ENCODE data around the gene UBE2B. TPM values are rescaled to one million over a fixed set of nuclear protein-coding genes. Genes with fewer than 3 reads are reported as not detected.
"Not testable (repeated sequence)": the region's sequence is repeated elsewhere in the genome, so short reads cannot be mapped to it uniquely, and the experiment has no call there.

Gene UBE2B
- total RNA-seq, 1 experiment from 2014 or later = 97.8 TPM

- ATAC-seq (no peak), DNase-seq (ENCODE audit: low read depth, low spot score) (no peak)
- H3K27me3 ChIP-seq (ENCODE audit: control insufficient read depth, insufficient read depth, low read length) = no peaks in the 10 kb centered on the region
- ChIA-PET CTCF (no interaction called here), POLR2A (no interaction called here)
- intact Hi-C loops (cut with micrococcal nuclease; ENCODE audit: unreplicated experiment) = no loop called here
- in situ Hi-C loops (cut with HindIII; ENCODE audit: low pct_unique_long_range_greater_than_20kb, low sequenced_read_pairs) = no loop called here
- H3K9me3 ChIP-seq (ENCODE audit: control insufficient read depth, insufficient read depth, low read depth, low read length) = no peaks in the 10 kb centered on the region
- BruUV-seq (replicated peaks) = no TSS peak
- H3K36me3 ChIP-seq (ENCODE audit: control insufficient read depth, insufficient read depth, low read length) = no peaks in the 10 kb centered on the region
- no peak for TF ChIP-seq TCF7L2 (IDR thresholded peaks at IDR 0.05; ENCODE audit: low read depth, low read length)
- no peak for TF ChIP-seq SIN3A (IDR thresholded peaks at IDR 0.05; ENCODE audit: borderline replicate concordance, insufficient read depth, low read depth, low read length)
- TF ChIP-seq REST (IDR thresholded peaks at IDR 0.05; ENCODE audit: insufficient read depth in 1 of 2, low read depth in 2 of 2, low read length in 1 of 2) = no peak
- TF ChIP-seq CTCF (IDR thresholded peaks at IDR 0.05) = no peak
- no peak for TF ChIP-seq POLR2AphosphoS5 (IDR thresholded peaks at IDR 0.05; ENCODE audit: low read depth, low read length)
- H3K4me1 ChIP-seq (ENCODE audit: control insufficient read depth, insufficient read depth, low read length) = no peaks in the 10 kb centered on the region
- no peak overlapping the region for H3K27ac ChIP-seq (ENCODE audit: low read length)
- H3K4me3 ChIP-seq (ENCODE audit: low read depth in 2 of 2, low read length in 2 of 2) = no peak overlapping the region
Observed at GRCh38 chr5:134420343-134420742, 49.0 kb downstream of the UBE2B start.

- H3K36me3 ChIP-seq (ENCODE audit: control insufficient read depth, insufficient read depth, low read length); H3K27me3 ChIP-seq (ENCODE audit: control insufficient read depth, insufficient read depth, low read length); ATAC-seq; in situ Hi-C loops (cut with HindIII; ENCODE audit: low pct_unique_long_range_greater_than_20kb, low sequenced_read_pairs); POLR2A ChIA-PET; BruUV-seq (replicated peaks); H3K4me1 ChIP-seq (ENCODE audit: control insufficient read depth, insufficient read depth, low read length); H3K27ac ChIP-seq (ENCODE audit: low read length); H3K9me3 ChIP-seq (ENCODE audit: control insufficient read depth, insufficient read depth, low read depth, low read length); CTCF ChIA-PET; DNase-seq (ENCODE audit: low read depth, low spot score); intact Hi-C loops (cut with micrococcal nuclease; ENCODE audit: unreplicated experiment); H3K4me3 ChIP-seq (ENCODE audit: low read depth in 2 of 2, low read length in 2 of 2): not testable (repeated sequence)
Observed at GRCh38 chr5:134421038-134421437, 49.7 kb downstream of the UBE2B start.

GRCh38 chr5:134422791-134423365, 51.5 kb downstream of the UBE2B start:
- POLR2A ChIA-PET = no interaction called here
- no peaks in the 10 kb centered on the region for H3K9me3 ChIP-seq (ENCODE audit: control insufficient read depth, insufficient read depth, low read depth, low read length)
- DNase-seq (ENCODE audit: low read depth, low spot score) (no peak), ATAC-seq (no peak)
- H3K36me3 ChIP-seq (ENCODE audit: control insufficient read depth, insufficient read depth, low read length) = no peaks in the 10 kb centered on the region
- CTCF ChIA-PET = no interaction called here
- in situ Hi-C loops (cut with HindIII; ENCODE audit: low pct_unique_long_range_greater_than_20kb, low sequenced_read_pairs) = no loop called here
- no peak overlapping the region for H3K27ac ChIP-seq (ENCODE audit: low read length)
- TF ChIP-seq REST (IDR thresholded peaks at IDR 0.05; ENCODE audit: insufficient read depth in 1 of 2, low read depth in 2 of 2, low read length in 1 of 2) = no peak
- TF ChIP-seq CTCF (IDR thresholded peaks at IDR 0.05) = no peak
- TF ChIP-seq POLR2AphosphoS5 (IDR thresholded peaks at IDR 0.05; ENCODE audit: low read depth, low read length) = no peak
- TF ChIP-seq SIN3A (IDR thresholded peaks at IDR 0.05; ENCODE audit: borderline replicate concordance, insufficient read depth, low read depth, low read length) = no peak
- no peak for TF ChIP-seq TCF7L2 (IDR thresholded peaks at IDR 0.05; ENCODE audit: low read depth, low read length)
- no peaks in the 10 kb centered on the region for H3K4me1 ChIP-seq (ENCODE audit: control insufficient read depth, insufficient read depth, low read length)
- BruUV-seq (replicated peaks) = no TSS peak
- intact Hi-C loops (cut with micrococcal nuclease; ENCODE audit: unreplicated experiment) = no loop called here
- no peak overlapping the region for H3K4me3 ChIP-seq (ENCODE audit: low read depth in 2 of 2, low read length in 2 of 2)
- no peaks in the 10 kb centered on the region for H3K27me3 ChIP-seq (ENCODE audit: control insufficient read depth, insufficient read depth, low read length)
